ENCODE results near the gene HOXB4. TPM values are rescaled to one million over a fixed set of nuclear protein-coding genes. Genes with fewer than 3 reads are reported as not detected.

Gene HOXB4
- total and polyA plus RNA-seq, 3 experiments from 2014 or later = 0.33 to 3.7 (median 3.4) TPM

GRCh38 chr17:48612854-48613691 is 34.9 kb upstream of the HOXB4 start:
- H3K4me1 Mint-ChIP-seq = peaks cover 40 to 65% (median 55%) of the 10 kb centered on the region in 3 donors
- ChIA-PET POLR2A (interaction anchor here (0.5 to 0.7 kb wide), 4 partner anchors 12 to 226 kb away, joined by 3 read pairs; no protein-coding TSS in a partner anchor), CTCF (interaction anchor here (0.7 to 2.4 kb wide), 12 partner anchors 11 to 533 kb away, joined by 3 to 25 read pairs (median 3); partner anchors contain the start of gene HOXB9)
- peak overlapping the region; percentile 81 to 91 (median 88) for H3K4me3 Mint-ChIP-seq
- no peaks in the 10 kb centered on the region for H3K9me3 ChIP-seq (ENCODE audit: low read length)
- H3K4me1 ChIP-seq (ENCODE audit: insufficient read depth, low read length) = peaks cover 53% of the 10 kb centered on the region
- H3K36me3 Mint-ChIP-seq = peaks cover 0 to 6% (median 2%) of the 10 kb centered on the region in 3 donors
- peaks cover 77 to 82% of the 10 kb centered on the region in 2 donors for H3K27me3 Mint-ChIP-seq
- no peak overlapping the region for H3K27ac ChIP-seq (ENCODE audit: low read depth, low read length)
- DNase-seq = peak in 4 of 5 donors; percentile 46 to 67 (median 50)
- H3K9me3 Mint-ChIP-seq = peaks cover 0 to 4% (median 0%) of the 10 kb centered on the region in 5 donors
- no peaks in the 10 kb centered on the region for H3K36me3 ChIP-seq (ENCODE audit: insufficient read depth, low read length)
- H3K4me3 ChIP-seq (ENCODE audit: low read length) = peak overlapping the region; percentile 62
- peaks cover 70% of the 10 kb centered on the region for H3K27me3 ChIP-seq (ENCODE audit: insufficient read depth, low read length, poor library complexity, severe bottlenecking)
- H3K27ac Mint-ChIP-seq = peak overlapping the region in 3 of 8 donors; percentile 3 to 51 (median 43)

DNA sequence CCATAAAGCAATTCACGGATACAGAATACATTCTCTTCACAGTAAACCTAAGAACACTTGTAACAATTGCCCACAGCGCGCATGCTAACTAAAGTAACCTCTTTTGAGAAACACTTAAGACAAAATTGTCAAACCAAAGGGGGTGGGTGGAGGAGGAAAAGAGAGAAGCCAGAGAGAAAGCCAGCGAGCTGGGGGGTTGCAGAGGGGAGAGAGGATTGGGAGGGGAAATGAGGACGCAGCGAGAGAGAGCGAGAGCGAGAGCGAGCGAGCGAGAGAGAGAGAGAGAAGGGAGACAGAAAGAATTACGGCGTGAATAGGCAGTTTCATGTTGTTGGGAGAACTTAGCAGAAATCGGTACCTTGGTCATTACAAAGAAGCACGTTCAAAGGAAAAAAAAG is 34.3 kb upstream of the HOXB4 start:
- Histone ChIP-seq H3K27me3 (ENCODE audit: insufficient read depth, low read length, poor library complexity, severe bottlenecking) (peaks cover 64% of the 10 kb centered on the region), H3K36me3 (ENCODE audit: insufficient read depth, low read length) (no peaks in the 10 kb centered on the region), H3K4me3 (ENCODE audit: low read length) (peak overlapping the region; percentile 62), H3K4me1 (ENCODE audit: insufficient read depth, low read length) (peaks cover 48% of the 10 kb centered on the region), H3K27ac (ENCODE audit: low read depth, low read length) (no peak overlapping the region), H3K9me3 (ENCODE audit: low read length) (no peaks in the 10 kb centered on the region)
- H3K36me3 Mint-ChIP-seq = peaks cover 0 to 6% (median 2%) of the 10 kb centered on the region in 3 donors
- CTCF ChIA-PET = interaction anchor here (0.7 to 2.4 kb wide), 12 partner anchors 11 to 532 kb away, joined by 3 to 25 read pairs (median 3); partner anchors contain the start of gene HOXB9
- H3K27me3 Mint-ChIP-seq = peaks cover 75 to 83% of the 10 kb centered on the region in 2 donors
- DNase-seq = no peak
- peaks cover 0 to 4% (median 0%) of the 10 kb centered on the region in 5 donors for H3K9me3 Mint-ChIP-seq
- POLR2A ChIA-PET = interaction anchor here (0.7 kb wide), 3 partner anchors 11 to 35 kb away, joined by 3 read pairs; no protein-coding TSS in a partner anchor
- peak overlapping the region in 4 of 8 donors; percentile 3 to 72 (median 34) for H3K27ac Mint-ChIP-seq
- H3K4me1 Mint-ChIP-seq = peaks cover 38 to 62% (median 53%) of the 10 kb centered on the region in 3 donors
- peak overlapping the region; percentile 80 to 91 (median 86) for H3K4me3 Mint-ChIP-seq

DNA sequence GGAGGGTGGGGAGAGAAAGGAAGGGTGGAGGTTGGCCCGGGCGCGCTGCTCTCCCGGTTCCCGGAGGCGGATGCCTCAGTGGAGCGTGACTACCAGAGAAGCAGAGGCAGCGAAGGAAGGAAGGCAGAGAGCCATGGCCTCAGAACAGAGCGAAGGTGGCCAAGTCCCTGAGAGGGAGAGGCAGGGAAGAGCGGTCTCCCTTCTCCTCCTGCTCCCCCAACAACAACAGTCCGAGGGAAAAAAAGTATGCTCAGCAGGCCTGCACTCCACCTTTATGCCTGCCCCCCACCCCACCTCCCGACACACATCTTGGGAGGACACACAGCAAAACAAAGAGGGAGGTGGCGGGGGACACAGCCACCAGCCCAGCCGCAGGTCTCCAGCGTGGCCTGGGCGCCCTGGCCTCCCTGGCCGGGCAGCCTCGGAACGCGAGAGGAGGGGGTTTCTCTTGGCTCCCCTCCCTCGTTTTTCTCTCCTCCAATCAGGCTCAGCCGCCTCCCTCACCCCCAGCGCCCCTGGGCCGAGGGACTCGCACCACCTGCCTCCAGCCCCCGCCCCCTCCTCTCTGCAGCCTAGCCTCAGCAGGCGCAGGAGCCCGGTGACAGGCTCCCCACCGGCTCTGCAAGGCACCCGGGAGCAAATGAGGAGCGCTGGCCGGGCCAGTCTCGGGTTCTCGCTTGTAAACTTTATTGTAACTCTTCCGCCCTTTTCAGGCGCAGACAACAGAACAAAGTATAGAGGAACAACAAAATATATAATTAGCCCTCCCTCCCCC is 33.7 kb upstream of the HOXB4 start:
- Histone ChIP-seq H3K27ac (ENCODE audit: low read depth, low read length) (no peak overlapping the region), H3K36me3 (ENCODE audit: insufficient read depth, low read length) (no peaks in the 10 kb centered on the region), H3K27me3 (ENCODE audit: insufficient read depth, low read length, poor library complexity, severe bottlenecking) (peaks cover 58% of the 10 kb centered on the region), H3K4me3 (ENCODE audit: low read length) (peak overlapping the region; percentile 32), H3K9me3 (ENCODE audit: low read length) (no peaks in the 10 kb centered on the region), H3K4me1 (ENCODE audit: insufficient read depth, low read length) (peaks cover 48% of the 10 kb centered on the region)
- Mint-ChIP-seq H3K27ac (peak overlapping the region in 3 of 8 donors; percentile 37 to 76 (median 63)), H3K4me3 (peak overlapping the region; percentile 91 to 98 (median 95)), H3K36me3 (peaks cover 0 to 6% (median 2%) of the 10 kb centered on the region in 3 donors), H3K9me3 (peaks cover 0 to 4% (median 0%) of the 10 kb centered on the region in 5 donors), H3K27me3 (peaks cover 73 to 83% of the 10 kb centered on the region in 2 donors), H3K4me1 (peaks cover 34 to 56% (median 47%) of the 10 kb centered on the region in 3 donors)
- DNase-seq = no peak
- ChIA-PET POLR2A (no interaction called here), CTCF (interaction anchor here (1.2 kb wide), 2 partner anchors 21 to 266 kb away, joined by 3 read pairs; no protein-coding TSS in a partner anchor)

GRCh38 chr17:48611213-48611612 is 33.1 kb upstream of the HOXB4 start:
- no peaks in the 10 kb centered on the region for H3K36me3 ChIP-seq (ENCODE audit: insufficient read depth, low read length)
- no peaks in the 10 kb centered on the region for H3K9me3 ChIP-seq (ENCODE audit: low read length)
- H3K4me1 Mint-ChIP-seq = peaks cover 32 to 56% (median 46%) of the 10 kb centered on the region in 3 donors
- H3K4me3 ChIP-seq (ENCODE audit: low read length) = peak overlapping the region; percentile 90
- H3K27me3 Mint-ChIP-seq = peaks cover 73 to 82% of the 10 kb centered on the region in 2 donors
- POLR2A ChIA-PET = no interaction called here
- peak overlapping the region in 6 of 8 donors; percentile 63 to 85 (median 71) for H3K27ac Mint-ChIP-seq
- peak overlapping the region; percentile 91 to 98 (median 95) for H3K4me3 Mint-ChIP-seq
- H3K27me3 ChIP-seq (ENCODE audit: insufficient read depth, low read length, poor library complexity, severe bottlenecking) = peaks cover 52% of the 10 kb centered on the region
- peaks cover 0 to 4% (median 0%) of the 10 kb centered on the region in 5 donors for H3K9me3 Mint-ChIP-seq
- no peak for DNase-seq
- H3K27ac ChIP-seq (ENCODE audit: low read depth, low read length) = peak overlapping the region; percentile 57
- peaks cover 48% of the 10 kb centered on the region for H3K4me1 ChIP-seq (ENCODE audit: insufficient read depth, low read length)
- peaks cover 0 to 6% (median 0%) of the 10 kb centered on the region in 3 donors for H3K36me3 Mint-ChIP-seq
- CTCF ChIA-PET = no interaction called here

GRCh38 chr17:48610282-48611211 is 32.4 kb upstream of the HOXB4 start, which contains the start of gene HOXB7:
TSS of gene HOXB7 (minus strand) at chr17:48611017. CDS start at chr17:48610918, 99 bp downstream.
- peaks cover 0 to 6% (median 0%) of the 10 kb centered on the region in 3 donors for H3K36me3 Mint-ChIP-seq
- peaks cover 32 to 53% (median 46%) of the 10 kb centered on the region in 3 donors for H3K4me1 Mint-ChIP-seq
- H3K27me3 Mint-ChIP-seq = peaks cover 73 to 79% of the 10 kb centered on the region in 2 donors
- Histone ChIP-seq H3K9me3 (ENCODE audit: low read length) (no peaks in the 10 kb centered on the region), H3K36me3 (ENCODE audit: insufficient read depth, low read length) (no peaks in the 10 kb centered on the region), H3K4me1 (ENCODE audit: insufficient read depth, low read length) (peaks cover 48% of the 10 kb centered on the region), H3K27me3 (ENCODE audit: insufficient read depth, low read length, poor library complexity, severe bottlenecking) (peaks cover 46% of the 10 kb centered on the region), H3K27ac (ENCODE audit: low read depth, low read length) (peak within 1 kb of the TSS; percentile 57), H3K4me3 (ENCODE audit: low read length) (peak within 1 kb of the TSS; percentile 90)
- ChIA-PET CTCF (interaction anchor here (1.0 to 2.1 kb wide), 4 partner anchors 9 to 348 kb away, joined by 3 to 8 read pairs (median 6); partner anchors contain the start of gene HOXB5), POLR2A (interaction anchor here (0.6 kb wide), 1 partner anchor 14 kb away, joined by 3 read pairs; no protein-coding TSS in a partner anchor)
- peak within 1 kb of the TSS in 6 of 8 donors; percentile 63 to 85 (median 71) for H3K27ac Mint-ChIP-seq
- DNase-seq = peak; percentile 41 to 72 (median 68)
- H3K4me3 Mint-ChIP-seq = peak within 1 kb of the TSS; percentile 91 to 98 (median 95)
- peaks cover 0 to 4% (median 0%) of the 10 kb centered on the region in 5 donors for H3K9me3 Mint-ChIP-seq

DNA sequence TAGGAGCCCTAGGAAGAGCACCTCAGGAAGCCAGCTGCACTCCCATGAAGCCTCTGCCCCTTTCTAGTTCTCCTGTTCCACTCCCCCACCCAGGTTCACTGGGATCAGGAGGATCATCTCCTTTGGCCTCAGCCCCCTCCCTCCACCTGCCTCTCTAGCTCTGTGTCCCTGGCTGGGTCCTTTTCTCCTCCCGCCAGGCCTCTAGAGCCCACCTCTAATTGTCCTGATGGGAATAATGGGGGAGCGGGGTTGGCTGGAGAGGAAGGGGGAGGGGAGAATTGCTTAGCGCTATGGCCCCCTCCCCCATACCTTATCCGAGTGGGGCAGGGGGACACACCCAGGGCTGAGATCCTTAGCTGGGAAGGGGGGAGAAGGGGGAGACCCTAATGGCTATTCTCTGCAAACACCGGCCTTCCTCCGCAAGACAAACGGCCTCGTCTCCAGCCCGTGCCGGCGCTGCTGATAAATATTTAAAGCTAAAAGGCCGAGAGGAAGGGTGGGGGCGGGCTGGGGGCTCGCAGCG is 31.7 kb upstream of the HOXB4 start:
- Mint-ChIP-seq H3K36me3 (peaks cover 0 to 6% (median 0%) of the 10 kb centered on the region in 3 donors), H3K4me1 (peaks cover 29 to 48% (median 41%) of the 10 kb centered on the region in 3 donors), H3K27me3 (peaks cover 71 to 78% of the 10 kb centered on the region in 2 donors), H3K4me3 (peak overlapping the region; percentile 75 to 98 (median 93)), H3K9me3 (peaks cover 0 to 3% (median 0%) of the 10 kb centered on the region in 5 donors), H3K27ac (peak overlapping the region in 1 of 8 donors; percentile 11)
- H3K4me3 ChIP-seq (ENCODE audit: low read length) = peak overlapping the region; percentile 90
- H3K27ac ChIP-seq (ENCODE audit: low read depth, low read length) = peak overlapping the region; percentile 57
- H3K4me1 ChIP-seq (ENCODE audit: insufficient read depth, low read length) = peaks cover 44% of the 10 kb centered on the region
- no peaks in the 10 kb centered on the region for H3K36me3 ChIP-seq (ENCODE audit: insufficient read depth, low read length)
- H3K9me3 ChIP-seq (ENCODE audit: low read length) = no peaks in the 10 kb centered on the region
- DNase-seq = no peak
- ChIA-PET CTCF (interaction anchor here (1.0 to 2.1 kb wide), 4 partner anchors 8 to 347 kb away, joined by 3 to 8 read pairs (median 6); partner anchors contain the start of gene HOXB5), POLR2A (interaction anchor here (0.6 to 0.9 kb wide), 2 partner anchors 9 to 15 kb away, joined by 3 read pairs; no protein-coding TSS in a partner anchor)
- H3K27me3 ChIP-seq (ENCODE audit: insufficient read depth, low read length, poor library complexity, severe bottlenecking) = peaks cover 46% of the 10 kb centered on the region

All from CD8-positive, alpha-beta memory T cell (primary cell).